Activated T-cell treated with anti-CD3 and anti-CD28 coated beads, Interleukin-2, amount 50 U/mL, for 72 hours (primary cell): Measurements from ENCODE around the gene EIF2B2. TPM values are rescaled to one million over a fixed set of nuclear protein-coding genes. Genes with fewer than 3 reads are reported as not detected.

Source experiments
- ATAC-seq, 2 donors: fragments of 150-1000 bp; cut with Tn5 transposase; replicated peaks in 1 of 2; 2 replicates each; pipeline ENCODE4 v1.10.0; 2021; ENCODE audit warnings: moderate library complexity in 2 of 2, mild to moderate bottlenecking in 1 of 2
- DNase-seq, 2 donors: peaks; one replicate each; pipeline ENCODE4 v3.0.0; 2021 to 2022; ENCODE audit warnings: mixed read lengths in 1 of 2
- H3K27ac Mint-ChIP-seq: one replicate; pipeline ENCODE4 v1.8.0; 2022; ENCODE audit warnings: mild to moderate bottlenecking, moderate library complexity, mixed read lengths
- H3K27me3 Mint-ChIP-seq: one replicate; pipeline ENCODE4 v1.8.0; 2022; ENCODE audit warnings: low read depth, mixed read lengths
- H3K36me3 Mint-ChIP-seq, 2 donors: one replicate each; pipeline ENCODE4 v1.8.0; 2022; ENCODE audit warnings: mixed read lengths in 2 of 2, mild to moderate bottlenecking in 1 of 2; ENCODE audit not compliant: insufficient read depth in 2 of 2
- H3K4me1 Mint-ChIP-seq: one replicate; pipeline ENCODE4 v1.8.0; 2022; ENCODE audit warnings: low read depth, mixed read lengths
- H3K4me3 Mint-ChIP-seq, 2 donors: one replicate each; pipeline ENCODE4 v1.8.0; 2022; ENCODE audit warnings: mild to moderate bottlenecking in 2 of 2, mixed read lengths in 2 of 2, moderate library complexity in 2 of 2
- H3K9me3 Mint-ChIP-seq, 2 donors: one replicate each; pipeline ENCODE4 v1.8.0; 2022; ENCODE audit warnings: mixed read lengths in 2 of 2
- total RNA-seq, 2 donors: library from RNA; stranded (reverse); gene quantifications; one replicate each; pipeline ENCODE4 v1.2.3, GENCODE V29; 2022

The EIF2B2 gene
- total RNA-seq, 2 donors from 2014 or later: 50.3 to 68.5 TPM

DNA sequence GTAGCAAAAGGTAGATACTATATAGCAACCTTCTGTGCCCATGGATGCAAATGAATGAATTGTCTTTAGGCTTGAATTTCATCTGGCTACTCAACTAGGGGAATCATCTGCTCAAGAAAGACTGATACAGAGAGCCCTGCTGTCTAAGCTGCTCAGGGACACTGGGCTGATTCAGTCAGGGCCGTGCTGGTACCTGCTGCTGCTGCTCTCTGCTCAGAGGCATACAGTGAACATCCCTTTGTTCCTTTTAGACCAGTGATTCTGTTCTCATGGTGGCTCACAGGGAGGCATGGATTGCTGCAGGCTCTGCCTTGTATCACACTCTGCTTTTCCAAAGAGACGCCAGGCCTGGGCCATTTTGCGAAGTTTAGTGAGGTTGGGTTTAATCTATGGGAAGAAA, 14.1 kb downstream of the EIF2B2 start:
- Mint-ChIP-seq H3K36me3 (peaks cover 3 to 18% of the 10 kb centered on the region in 2 donors), H3K27ac (no peak overlapping the region)

DNA sequence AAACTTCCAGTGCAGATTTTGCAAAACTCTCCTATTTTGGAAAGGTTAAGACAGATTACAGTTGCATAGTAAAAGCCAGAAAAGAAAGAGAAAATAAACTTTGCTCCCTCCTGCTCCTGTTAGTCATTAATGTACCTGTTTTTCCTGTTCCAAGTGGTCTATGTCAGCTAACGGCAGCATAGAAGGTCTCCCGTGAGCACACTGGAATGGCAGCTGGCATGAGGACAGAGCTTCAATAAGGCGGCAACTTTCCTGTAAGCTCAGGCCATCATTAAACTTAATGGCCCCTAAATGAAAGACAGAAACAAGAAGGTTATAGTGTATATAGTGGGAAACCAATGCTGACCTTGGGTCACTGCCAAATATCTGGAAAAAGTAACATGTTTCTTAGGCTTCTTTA, 16.0 kb downstream of the EIF2B2 start:
- no peak overlapping the region for H3K4me3 Mint-ChIP-seq
- ATAC-seq (no peak), DNase-seq (no peak)
- peaks cover 4 to 17% of the 10 kb centered on the region in 2 donors for H3K36me3 Mint-ChIP-seq
- no peaks in the 10 kb centered on the region for H3K27me3 Mint-ChIP-seq
- H3K4me1 Mint-ChIP-seq: no peaks in the 10 kb centered on the region
- no peak overlapping the region for H3K27ac Mint-ChIP-seq
- no peaks in the 10 kb centered on the region for H3K9me3 Mint-ChIP-seq

More for the DNA sequence above, 14.1 kb downstream of the EIF2B2 start:
- H3K4me3 Mint-ChIP-seq: no peak overlapping the region
- DNase-seq: no peak
- peaks cover 4% of the 10 kb centered on the region for H3K4me1 Mint-ChIP-seq
- ATAC-seq: no peak
- H3K9me3 Mint-ChIP-seq: no peaks in the 10 kb centered on the region
- H3K27me3 Mint-ChIP-seq: no peaks in the 10 kb centered on the region

DNA sequence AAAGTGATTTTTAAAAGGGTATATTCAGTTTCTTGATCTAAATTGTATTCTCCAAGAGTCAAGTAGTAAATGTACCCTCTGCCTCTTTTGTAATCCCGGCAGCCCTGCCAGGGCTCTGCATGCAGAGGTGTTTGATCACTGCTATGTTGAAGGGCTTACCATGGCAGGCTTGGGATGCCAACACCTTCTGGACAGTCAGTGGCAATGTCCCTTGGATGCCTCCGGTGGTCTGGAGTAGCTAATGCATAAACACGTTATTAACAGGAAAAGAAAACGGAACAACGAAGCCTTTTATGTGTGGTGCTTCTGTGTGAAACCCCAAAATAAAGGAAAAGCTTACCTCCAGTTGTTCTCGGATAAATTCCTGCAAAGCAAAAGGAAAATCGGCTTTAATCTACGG, 19.9 kb downstream of the EIF2B2 start:
- Mint-ChIP-seq H3K4me1 (no peaks in the 10 kb centered on the region), H3K9me3 (no peaks in the 10 kb centered on the region), H3K36me3 (peaks cover 4 to 10% of the 10 kb centered on the region in 2 donors), H3K4me3 (no peak overlapping the region), H3K27ac (no peak overlapping the region), H3K27me3 (no peaks in the 10 kb centered on the region)
- no peak for ATAC-seq
- no peak for DNase-seq

DNA sequence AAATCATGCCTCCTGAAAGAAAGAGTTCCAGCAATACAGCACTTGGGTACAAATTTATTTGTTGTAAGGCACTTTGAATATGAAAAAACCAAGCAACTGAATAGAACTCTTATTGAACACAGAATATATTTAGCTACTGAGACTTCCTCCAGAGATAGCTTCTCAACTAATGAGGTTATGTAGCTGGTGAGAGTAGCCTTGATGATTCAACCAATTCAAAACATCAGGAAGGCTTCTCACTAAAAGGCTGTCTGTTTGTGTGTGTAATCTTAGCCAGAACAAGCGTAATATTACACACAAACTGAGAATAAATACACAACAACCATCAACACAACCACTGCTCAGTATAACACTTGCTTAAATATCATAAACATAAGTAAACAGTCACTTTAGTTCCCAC, 20.4 kb downstream of the EIF2B2 start:
- Mint-ChIP-seq H3K4me1 (no peaks in the 10 kb centered on the region), H3K27ac (no peak overlapping the region), H3K36me3 (peaks cover 4 to 10% of the 10 kb centered on the region in 2 donors), H3K4me3 (no peak overlapping the region), H3K9me3 (no peaks in the 10 kb centered on the region), H3K27me3 (no peaks in the 10 kb centered on the region)
- DNase-seq (no peak), ATAC-seq (no peak)

DNA sequence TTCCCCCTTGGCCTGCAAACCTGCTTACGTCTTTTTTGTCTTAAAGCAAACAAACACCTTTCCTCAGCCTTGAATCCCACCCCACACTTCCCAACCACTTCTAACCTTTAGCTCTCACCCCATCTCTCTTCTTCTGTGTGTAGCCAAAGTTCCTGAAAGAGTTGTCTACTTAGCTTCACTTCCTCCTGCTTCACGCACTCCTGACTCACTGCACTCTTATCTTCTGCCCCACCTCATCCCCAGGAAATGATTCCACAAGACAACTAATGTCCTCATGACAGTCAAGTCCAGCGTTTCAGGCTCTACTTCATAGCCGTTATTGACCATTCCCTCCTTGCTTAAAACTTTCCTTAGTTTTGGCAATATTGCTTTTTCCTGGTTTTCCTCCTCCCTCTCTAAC, 22.4 kb downstream of the EIF2B2 start:
- DNase-seq (no peak), ATAC-seq (no peak)
- H3K4me3 Mint-ChIP-seq: no peak overlapping the region
- H3K9me3 Mint-ChIP-seq: no peaks in the 10 kb centered on the region
- no peak overlapping the region for H3K27ac Mint-ChIP-seq
- peaks cover 4 to 9% of the 10 kb centered on the region in 2 donors for H3K36me3 Mint-ChIP-seq
- no peaks in the 10 kb centered on the region for H3K4me1 Mint-ChIP-seq
- no peaks in the 10 kb centered on the region for H3K27me3 Mint-ChIP-seq

DNA sequence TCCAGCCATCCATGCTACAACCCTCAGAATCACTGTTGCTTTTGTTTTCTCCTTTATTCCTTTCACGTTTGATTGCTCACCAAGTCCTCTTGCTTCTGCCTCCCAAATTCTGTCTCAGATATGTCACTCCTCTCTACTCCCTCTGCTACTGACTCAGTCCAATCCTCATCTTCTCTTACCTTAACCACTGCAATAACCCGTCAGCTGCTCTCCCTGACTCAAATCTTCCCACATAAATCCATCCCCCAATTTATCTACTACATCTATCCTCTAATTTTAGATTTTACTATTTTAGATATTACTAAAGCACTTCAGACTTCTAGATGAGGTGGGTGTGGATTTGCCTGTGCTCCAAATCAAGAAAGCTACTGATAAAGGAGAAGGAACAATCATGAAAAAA, 23.2 kb downstream of the EIF2B2 start:
- Mint-ChIP-seq H3K9me3 (no peaks in the 10 kb centered on the region), H3K4me3 (no peak overlapping the region), H3K27me3 (no peaks in the 10 kb centered on the region), H3K27ac (no peak overlapping the region), H3K4me1 (no peaks in the 10 kb centered on the region), H3K36me3 (peaks cover 2 to 10% of the 10 kb centered on the region in 2 donors)
- no peak for ATAC-seq
- DNase-seq: no peak

DNA sequence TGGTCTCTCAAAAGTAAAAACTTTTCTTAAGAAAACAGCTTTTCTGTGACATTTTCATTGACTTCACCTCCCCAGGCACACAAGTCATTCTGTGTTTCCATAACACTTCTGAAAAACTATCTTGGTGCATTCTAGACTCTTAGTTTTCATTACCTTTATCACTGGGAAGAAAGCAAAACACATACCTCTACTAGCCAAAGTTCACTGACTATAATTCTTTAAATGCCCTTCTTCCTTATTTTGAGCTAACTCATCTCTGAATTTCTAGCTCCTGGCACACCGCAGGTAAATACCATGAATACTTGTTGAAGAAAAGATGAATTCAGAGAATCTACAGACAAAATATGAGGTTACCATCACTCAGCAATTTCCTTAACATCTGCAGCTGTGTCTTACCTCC, 27.4 kb downstream of the EIF2B2 start:
- H3K4me1 Mint-ChIP-seq: no peaks in the 10 kb centered on the region
- H3K9me3 Mint-ChIP-seq: no peaks in the 10 kb centered on the region
- peak overlapping the region; percentile 34 for H3K27ac Mint-ChIP-seq
- peaks cover 0 to 10% of the 10 kb centered on the region in 2 donors for H3K36me3 Mint-ChIP-seq
- H3K4me3 Mint-ChIP-seq: no peak overlapping the region
- no peaks in the 10 kb centered on the region for H3K27me3 Mint-ChIP-seq
- ATAC-seq: no peak
- no peak for DNase-seq

DNA sequence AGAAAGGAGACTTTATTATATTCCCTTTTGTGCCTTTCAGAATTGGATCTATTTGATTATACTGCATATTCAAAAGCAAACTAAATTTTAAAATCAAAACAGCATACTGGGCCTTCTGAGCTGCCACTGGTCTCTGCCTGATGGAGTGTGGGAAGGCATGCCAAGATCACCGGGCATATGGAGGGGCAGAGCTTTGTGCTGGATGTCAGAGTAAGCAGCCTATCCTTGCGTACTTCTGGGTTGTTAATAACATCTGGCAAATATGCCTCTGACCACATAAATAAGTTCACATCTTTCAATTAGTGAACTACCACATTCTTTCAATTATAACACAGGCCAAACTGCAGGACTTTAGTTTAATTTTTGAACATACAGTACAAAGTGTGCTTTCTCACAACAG, 30.2 kb downstream of the EIF2B2 start:
- no peaks in the 10 kb centered on the region for H3K9me3 Mint-ChIP-seq
- no peak for DNase-seq
- peaks cover 4 to 14% of the 10 kb centered on the region in 2 donors for H3K36me3 Mint-ChIP-seq
- no peaks in the 10 kb centered on the region for H3K27me3 Mint-ChIP-seq
- H3K4me1 Mint-ChIP-seq: no peaks in the 10 kb centered on the region
- H3K27ac Mint-ChIP-seq: no peak overlapping the region
- no peak overlapping the region for H3K4me3 Mint-ChIP-seq
- no peak for ATAC-seq

DNA sequence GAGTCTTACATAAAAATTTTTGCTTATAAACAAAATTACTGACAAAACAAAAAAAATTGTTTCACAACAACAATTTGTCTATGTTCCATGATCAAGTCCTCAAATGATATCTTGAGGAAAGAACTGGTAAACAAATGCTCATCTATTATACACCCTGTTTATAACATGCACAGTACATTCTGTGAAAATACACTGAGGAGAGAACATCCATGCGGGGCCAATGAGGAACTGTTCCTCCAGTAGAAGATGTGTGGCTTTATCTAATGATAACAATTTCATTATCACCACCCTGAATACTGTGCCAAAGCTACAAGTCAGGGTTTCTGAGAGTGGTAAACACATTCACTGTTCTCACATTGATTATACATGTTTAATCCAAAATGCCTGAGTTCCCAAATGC, 37.8 kb downstream of the EIF2B2 start:
- Mint-ChIP-seq H3K27me3 (no peaks in the 10 kb centered on the region), H3K27ac (no peak overlapping the region), H3K4me3 (no peak overlapping the region), H3K36me3 (peaks cover 6% of the 10 kb centered on the region in 2 donors), H3K9me3 (no peaks in the 10 kb centered on the region), H3K4me1 (peaks cover 14% of the 10 kb centered on the region)
- DNase-seq (no peak), ATAC-seq (no peak)

DNA sequence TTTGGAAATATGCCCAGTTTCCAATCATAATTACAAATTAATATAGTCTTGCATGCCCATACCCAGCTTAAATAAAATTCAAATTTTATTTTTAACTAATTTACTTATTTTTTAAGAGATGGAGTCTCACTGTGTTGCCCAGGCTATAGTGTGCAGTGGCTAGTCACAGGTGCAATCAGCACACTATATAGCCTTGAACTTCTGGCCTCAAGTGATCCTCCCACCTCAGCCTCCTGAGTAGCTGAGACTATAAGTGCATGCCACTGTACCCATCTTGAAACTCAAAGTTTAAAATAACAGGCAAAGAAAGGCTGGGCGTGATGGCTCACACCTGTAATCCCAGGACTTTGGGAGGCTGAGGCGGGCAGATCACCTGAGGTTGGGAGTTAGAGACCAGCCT, 38.2 kb downstream of the EIF2B2 start:
- Mint-ChIP-seq H3K9me3 (no peaks in the 10 kb centered on the region), H3K4me1 (peaks cover 19% of the 10 kb centered on the region), H3K27ac (no peak overlapping the region), H3K4me3 (no peak overlapping the region), H3K36me3 (peaks cover 6% of the 10 kb centered on the region in 2 donors), H3K27me3 (no peaks in the 10 kb centered on the region)
- ATAC-seq: no peak
- DNase-seq: no peak

DNA sequence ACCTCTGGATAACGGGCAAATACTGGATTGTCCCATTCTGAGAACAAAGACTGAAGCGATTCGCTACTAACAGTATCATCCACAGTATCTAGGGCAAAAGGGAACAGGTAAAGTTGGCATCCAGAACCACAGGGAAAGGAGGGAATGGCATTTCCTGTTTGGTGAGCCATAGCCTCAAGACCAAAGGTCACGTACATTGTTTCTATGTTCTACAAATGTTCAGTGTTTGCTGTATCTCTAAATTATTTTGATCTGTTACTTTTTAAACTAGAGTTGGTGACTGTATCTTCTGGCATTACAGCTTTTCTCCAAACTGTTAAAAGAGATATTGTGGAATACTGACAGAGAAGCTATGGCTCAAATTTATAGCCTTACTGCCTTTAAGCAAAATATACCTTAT, 38.9 kb downstream of the EIF2B2 start:
- H3K27me3 Mint-ChIP-seq: no peaks in the 10 kb centered on the region
- DNase-seq (no peak), ATAC-seq (no peak)
- H3K27ac Mint-ChIP-seq: no peak overlapping the region
- H3K9me3 Mint-ChIP-seq: no peaks in the 10 kb centered on the region
- peaks cover 25% of the 10 kb centered on the region for H3K4me1 Mint-ChIP-seq
- no peak overlapping the region for H3K4me3 Mint-ChIP-seq
- peaks cover 4 to 8% of the 10 kb centered on the region in 2 donors for H3K36me3 Mint-ChIP-seq

DNA sequence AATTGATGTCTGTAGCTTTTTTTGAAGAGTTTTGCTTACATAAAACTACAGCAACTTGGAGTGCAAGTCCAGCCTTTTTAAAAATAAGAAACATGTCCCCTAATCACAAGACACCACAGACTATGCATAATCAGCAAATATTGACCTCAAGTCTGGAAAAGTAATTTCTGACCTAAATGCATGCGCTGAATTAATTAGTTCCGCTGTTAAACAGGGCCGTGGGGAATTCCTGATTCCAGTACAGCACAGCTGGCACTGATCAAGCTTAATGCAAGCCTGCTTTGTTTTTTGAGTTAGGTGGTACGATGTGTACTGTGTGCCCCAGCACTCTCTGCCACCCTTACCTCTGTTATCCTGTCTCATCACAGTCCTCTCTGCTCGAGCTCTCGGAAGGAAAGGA, 39.3 kb downstream of the EIF2B2 start:
- Mint-ChIP-seq H3K9me3 (no peaks in the 10 kb centered on the region), H3K36me3 (peaks cover 1 to 6% of the 10 kb centered on the region in 2 donors), H3K4me1 (peaks cover 30% of the 10 kb centered on the region), H3K27ac (no peak overlapping the region), H3K4me3 (no peak overlapping the region), H3K27me3 (no peaks in the 10 kb centered on the region)
- no peak for DNase-seq
- ATAC-seq: no peak

DNA sequence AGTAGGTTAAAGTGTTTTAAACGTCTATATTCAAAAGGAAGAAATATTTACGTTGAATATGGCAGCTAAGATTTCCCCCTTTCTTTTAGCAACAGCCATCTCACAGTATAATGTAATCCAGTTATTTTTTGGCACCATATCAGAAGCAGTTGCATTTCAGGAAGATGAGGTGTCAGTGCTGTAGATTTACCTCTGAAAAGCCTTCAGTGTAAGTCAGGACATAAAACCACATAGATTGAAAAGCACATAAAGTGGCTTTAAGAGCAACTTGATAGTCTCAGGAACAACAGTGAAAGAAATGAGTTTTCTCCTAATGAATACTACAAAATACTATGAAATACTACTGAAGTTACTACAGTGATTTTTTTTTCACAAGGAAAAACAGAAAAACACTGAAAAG, 41.6 kb downstream of the EIF2B2 start:
- no peak overlapping the region for H3K27ac Mint-ChIP-seq
- H3K4me3 Mint-ChIP-seq: peak overlapping the region in 1 of 2 donors; percentile 42
- peaks cover 3 to 5% of the 10 kb centered on the region in 2 donors for H3K36me3 Mint-ChIP-seq
- DNase-seq (no peak), ATAC-seq (no peak)
- H3K27me3 Mint-ChIP-seq: no peaks in the 10 kb centered on the region
- H3K9me3 Mint-ChIP-seq: no peaks in the 10 kb centered on the region
- H3K4me1 Mint-ChIP-seq: peaks cover 49% of the 10 kb centered on the region

DNA sequence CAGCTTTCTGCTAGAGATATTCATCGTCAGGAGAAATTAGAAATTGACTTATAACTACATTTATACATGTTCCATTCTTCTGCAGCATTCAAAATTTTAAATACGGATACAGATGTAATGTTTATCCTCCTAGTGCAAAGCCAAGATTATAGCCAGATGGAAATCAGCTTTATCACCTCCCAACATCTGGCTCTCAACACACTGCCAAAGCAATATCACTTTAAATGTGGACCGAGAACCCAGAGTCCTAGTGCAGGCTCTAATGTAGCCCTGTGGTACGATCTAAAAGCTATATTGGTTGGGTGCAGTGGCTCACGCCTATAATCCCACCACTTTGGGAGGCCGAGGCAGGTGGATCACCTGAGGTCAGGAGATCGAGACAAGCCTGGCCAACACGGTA, 42.0 kb downstream of the EIF2B2 start:
- ATAC-seq (no peak), DNase-seq (no peak)
- no peaks in the 10 kb centered on the region for H3K27me3 Mint-ChIP-seq
- peaks cover 54% of the 10 kb centered on the region for H3K4me1 Mint-ChIP-seq
- peak overlapping the region; percentile 5 to 42 for H3K4me3 Mint-ChIP-seq
- no peaks in the 10 kb centered on the region for H3K9me3 Mint-ChIP-seq
- H3K36me3 Mint-ChIP-seq: peaks cover 5% of the 10 kb centered on the region in 2 donors
- no peak overlapping the region for H3K27ac Mint-ChIP-seq
